Suprapubic skin (tissue), 3 donors: ENCODE measurements around the gene SPNS3.

Source experiments
- EP300 ChIP-seq: sonication (generic); formaldehyde crosslinking; IDR thresholded peaks from one replicate; pipeline ENCODE4 v1.6.1; 2017; ENCODE audit warnings: antibody characterized with exemption
- POLR2A ChIP-seq, 2 donors: fragments of 450-650 bp; IDR thresholded peaks; one replicate each; pipeline ENCODE4 v1.6.1; 2017; ENCODE audit warnings: antibody characterized with exemption in 2 of 2, mild to moderate bottlenecking in 2 of 2, moderate library complexity in 2 of 2
- TF ChIP-seq, protein P1 (sequence below), 2 donors: fragments of 200-600 bp in 1 of 2; fragments of 450-650 bp in 1 of 2; sonication (generic) in 1 of 2; IDR thresholded peaks; one replicate each; pipeline ENCODE4 v1.5.1; 2016 to 2019; ENCODE audit warnings: antibody characterized with exemption in 2 of 2, mild to moderate bottlenecking in 1 of 2, moderate library complexity in 1 of 2

DNA sequence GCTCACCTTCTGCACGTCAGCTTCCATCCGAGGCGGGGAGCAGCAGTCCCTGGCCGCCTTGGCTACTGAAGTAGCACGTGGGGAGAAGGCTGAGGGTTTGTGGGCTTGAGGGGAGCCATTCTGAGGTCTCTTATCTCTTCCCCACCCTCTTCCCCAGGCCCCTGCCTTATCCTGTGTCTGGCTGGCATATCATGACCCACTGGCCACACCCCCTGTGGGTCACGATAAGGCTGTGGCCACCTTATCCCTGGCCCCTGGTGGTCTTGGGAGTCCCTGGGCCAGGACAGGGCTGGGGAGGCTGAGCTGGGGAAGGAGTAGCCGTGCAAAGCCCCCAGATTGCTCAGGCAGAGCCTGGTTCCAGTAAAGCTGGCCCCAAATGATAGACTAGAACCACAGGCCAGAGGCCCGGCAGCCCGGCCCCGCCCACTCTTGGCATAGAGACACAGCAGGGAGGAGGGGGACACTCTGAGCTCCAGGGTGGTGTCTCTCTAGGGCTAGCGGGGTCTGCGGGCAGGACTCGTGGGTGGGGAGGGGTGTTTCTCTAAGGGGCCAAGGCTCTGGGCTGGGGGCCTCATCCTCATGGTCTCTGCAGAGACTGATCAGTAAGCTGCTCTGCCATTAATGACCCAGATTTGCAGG is 72.6 kb downstream of the SPNS3 start:
- TF ChIP-seq, protein P1, sequence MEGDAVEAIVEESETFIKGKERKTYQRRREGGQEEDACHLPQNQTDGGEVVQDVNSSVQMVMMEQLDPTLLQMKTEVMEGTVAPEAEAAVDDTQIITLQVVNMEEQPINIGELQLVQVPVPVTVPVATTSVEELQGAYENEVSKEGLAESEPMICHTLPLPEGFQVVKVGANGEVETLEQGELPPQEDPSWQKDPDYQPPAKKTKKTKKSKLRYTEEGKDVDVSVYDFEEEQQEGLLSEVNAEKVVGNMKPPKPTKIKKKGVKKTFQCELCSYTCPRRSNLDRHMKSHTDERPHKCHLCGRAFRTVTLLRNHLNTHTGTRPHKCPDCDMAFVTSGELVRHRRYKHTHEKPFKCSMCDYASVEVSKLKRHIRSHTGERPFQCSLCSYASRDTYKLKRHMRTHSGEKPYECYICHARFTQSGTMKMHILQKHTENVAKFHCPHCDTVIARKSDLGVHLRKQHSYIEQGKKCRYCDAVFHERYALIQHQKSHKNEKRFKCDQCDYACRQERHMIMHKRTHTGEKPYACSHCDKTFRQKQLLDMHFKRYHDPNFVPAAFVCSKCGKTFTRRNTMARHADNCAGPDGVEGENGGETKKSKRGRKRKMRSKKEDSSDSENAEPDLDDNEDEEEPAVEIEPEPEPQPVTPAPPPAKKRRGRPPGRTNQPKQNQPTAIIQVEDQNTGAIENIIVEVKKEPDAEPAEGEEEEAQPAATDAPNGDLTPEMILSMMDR (IDR thresholded peaks at IDR 0.05), result no peak
- TF ChIP-seq EP300, result no peak
- TF ChIP-seq POLR2A (IDR thresholded peaks at IDR 0.05), result no peak
